Hematopoietic multipotent progenitor cell treated with erythropoietin and hydrocortisone succinate and interleukin-3 and kit ligand, for 6 days (in vitro differentiated cells): ENCODE results near the gene IL6ST.
"Not testable (repeated sequence)": the region's sequence is repeated elsewhere in the genome, so short reads cannot be mapped to it uniquely, and the experiment has no call there.

ENCODE experiments used
- DNase-seq: peaks from one replicate; pipeline ENCODE4 v3.0.0-alpha.2; 2015

Gene IL6ST

GRCh38 chr5:56003679-56004078, 8.9 kb upstream of the IL6ST start:
- DNase-seq = no peak

DNA sequence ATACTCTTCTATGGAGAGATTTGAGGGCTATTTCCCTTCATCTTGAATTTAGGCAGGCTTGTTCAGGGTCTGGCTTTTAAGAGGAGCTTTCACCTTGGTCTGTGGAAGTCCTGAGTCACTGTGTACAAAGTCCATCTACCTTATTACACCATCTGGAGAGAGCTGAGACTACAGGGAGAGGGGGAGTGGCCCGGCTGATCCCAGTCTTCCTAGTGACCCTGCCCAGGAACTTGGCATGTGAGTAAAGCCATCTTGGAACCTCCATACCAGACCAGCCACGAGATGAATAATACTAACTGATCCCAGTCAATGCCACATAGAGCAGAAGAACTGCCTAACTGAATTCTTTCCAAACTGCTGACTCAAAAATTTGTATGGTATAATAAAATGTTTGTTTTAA, 8.4 kb upstream of the IL6ST start:
- DNase-seq = no peak

DNA sequence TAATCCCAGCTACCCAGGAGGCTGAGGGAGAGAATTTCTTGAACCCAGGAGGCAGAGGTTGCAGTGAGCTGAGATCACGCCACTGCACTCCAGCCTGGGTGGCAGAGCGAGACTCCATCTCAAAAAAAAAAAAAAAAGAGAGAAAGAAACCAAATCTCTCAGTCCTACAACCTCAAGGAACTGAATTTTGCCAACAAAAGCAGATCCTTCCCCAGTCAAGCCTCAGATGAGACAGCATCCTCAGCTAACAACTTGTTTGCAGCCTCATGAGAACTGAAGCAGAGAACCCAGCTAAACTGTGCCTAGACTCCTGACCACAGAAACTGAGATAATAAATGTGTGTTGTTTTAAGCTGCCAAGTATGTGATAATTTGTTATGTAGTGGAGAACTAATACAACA, 7.5 kb upstream of the IL6ST start:
- DNase-seq = no peak

GRCh38 chr5:56000221-56000620, 5.5 kb upstream of the IL6ST start:
- DNase-seq = not testable (repeated sequence)

- no peak for DNase-seq
Observed at GRCh38 chr5:55998966-55999365, 4.2 kb upstream of the IL6ST start.

- peak; percentile 70 for DNase-seq
Observed at GRCh38 chr5:55997742-55998351, 3.1 kb upstream of the IL6ST start.

DNA sequence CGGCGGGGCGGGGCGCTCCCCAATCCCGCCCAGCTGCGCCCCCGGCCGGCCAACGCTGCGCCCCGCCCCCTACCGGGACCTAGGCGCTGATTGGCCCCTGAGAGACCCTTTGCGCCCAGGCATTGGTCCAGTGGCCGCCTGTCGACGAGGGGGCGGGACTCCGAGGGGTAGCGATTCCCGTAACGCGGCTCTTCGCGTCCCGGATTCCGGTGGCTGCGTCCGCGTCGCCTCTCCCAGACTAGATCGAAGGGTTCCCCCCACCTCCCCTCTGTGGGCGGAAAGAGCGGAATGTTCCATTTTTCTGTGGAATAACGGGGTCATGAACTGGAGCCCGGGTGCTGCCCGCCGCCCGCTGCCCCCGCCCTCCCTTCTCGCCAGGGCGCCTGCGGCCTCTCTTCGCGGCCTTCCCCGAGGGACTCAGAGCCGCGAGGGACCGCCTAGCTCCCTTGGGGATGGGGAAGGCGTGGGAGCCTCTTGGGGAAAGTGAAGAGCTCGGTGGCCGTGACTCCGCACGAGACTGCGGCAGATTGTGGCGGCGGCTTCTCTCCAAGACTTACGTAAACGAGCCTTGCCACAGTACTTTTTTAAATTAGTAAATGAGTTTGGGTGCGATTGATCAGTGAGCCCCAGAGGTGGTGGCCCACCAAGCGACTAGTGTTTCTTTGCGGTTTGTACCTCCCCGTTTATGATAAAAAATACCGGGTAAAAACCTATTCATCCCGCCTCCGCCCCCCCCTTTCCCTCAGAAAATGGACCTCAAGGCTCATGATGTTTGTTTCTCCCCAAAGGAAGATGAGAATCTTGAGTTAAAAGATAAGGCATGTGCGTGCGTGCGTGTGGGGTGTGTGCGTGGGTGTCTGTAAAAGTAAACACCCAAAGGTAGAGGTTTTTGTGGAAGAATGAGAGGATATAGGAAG, 493 bp upstream of the IL6ST start:
- DNase-seq = peak; percentile 98

DNA sequence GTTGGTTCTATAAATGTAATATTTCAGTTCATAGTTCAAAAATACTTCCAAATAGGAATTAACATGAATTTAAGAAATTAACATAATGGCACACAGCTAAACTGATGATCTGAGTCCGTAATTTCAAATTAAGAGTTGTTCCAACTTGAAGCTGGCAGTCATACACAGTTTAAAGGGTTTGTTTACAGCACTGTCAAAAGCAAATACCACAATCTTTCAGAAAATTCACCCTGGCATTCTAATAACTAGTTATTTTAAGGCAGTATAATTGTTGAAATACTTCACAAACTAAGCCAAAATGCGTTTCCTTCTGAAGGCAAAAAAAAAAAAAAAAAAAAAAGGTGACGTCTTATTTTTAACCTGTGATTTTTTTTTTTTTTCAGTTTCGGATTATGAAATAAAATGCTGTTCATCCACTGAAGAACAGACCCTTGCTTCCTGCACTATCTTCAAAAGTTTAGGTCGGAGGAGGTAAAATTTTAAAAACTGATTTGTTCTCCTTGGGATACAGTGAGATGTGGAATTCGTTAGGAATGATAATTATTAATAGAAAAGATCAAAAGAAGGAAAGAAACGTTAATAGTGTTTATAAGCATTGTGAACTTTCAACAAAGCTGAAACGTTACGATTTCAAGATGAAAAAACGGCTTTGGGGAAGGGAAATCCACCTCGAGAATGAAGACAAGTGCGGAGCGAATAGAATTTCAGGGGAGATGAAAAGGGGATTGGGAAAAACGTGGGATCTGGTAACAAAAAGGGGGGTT, 850 bp downstream of the IL6ST start:
- DNase-seq = peak; percentile 27

- no peak for DNase-seq
Observed at GRCh38 chr5:55993013-55993412, 1.8 kb downstream of the IL6ST start.

DNA sequence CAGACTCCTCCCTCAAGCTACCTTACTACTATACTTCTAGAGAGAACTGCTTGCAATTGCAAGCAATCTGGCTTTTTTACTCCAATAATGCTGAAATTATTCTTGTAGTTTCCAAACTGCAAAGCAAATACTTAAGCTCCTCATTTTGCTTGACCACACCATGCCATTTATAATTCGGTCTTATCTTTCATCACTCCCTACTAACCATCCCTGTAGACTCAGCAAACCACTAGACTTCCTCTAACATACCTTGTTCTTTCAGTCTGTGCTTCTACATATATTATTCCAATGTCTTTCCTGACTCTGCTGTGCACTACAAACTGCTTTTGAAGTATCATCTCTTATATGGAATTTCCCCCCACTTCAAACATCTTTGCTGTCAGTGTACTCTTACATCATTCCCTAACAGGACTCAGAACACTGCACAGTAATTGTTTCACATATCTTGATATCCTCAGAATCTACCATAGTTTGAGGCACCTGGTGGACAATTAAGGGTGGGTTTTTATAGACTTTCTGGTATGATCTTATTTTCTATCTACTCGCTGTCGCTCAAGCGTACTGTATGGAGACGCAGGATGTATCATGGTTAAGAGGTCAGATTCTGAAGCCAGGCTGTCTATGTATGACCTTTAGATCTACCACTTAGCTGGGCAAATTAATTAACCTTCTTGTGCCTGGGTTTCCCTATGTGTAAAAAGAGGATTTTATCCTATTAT, 2.8 kb downstream of the IL6ST start:
- no peak for DNase-seq

GRCh38 chr5:55990895-55991294, 3.9 kb downstream of the IL6ST start:
- DNase-seq = not testable (repeated sequence)

GRCh38 chr5:55989860-55990259, 4.9 kb downstream of the IL6ST start:
- DNase-seq = no peak

DNA sequence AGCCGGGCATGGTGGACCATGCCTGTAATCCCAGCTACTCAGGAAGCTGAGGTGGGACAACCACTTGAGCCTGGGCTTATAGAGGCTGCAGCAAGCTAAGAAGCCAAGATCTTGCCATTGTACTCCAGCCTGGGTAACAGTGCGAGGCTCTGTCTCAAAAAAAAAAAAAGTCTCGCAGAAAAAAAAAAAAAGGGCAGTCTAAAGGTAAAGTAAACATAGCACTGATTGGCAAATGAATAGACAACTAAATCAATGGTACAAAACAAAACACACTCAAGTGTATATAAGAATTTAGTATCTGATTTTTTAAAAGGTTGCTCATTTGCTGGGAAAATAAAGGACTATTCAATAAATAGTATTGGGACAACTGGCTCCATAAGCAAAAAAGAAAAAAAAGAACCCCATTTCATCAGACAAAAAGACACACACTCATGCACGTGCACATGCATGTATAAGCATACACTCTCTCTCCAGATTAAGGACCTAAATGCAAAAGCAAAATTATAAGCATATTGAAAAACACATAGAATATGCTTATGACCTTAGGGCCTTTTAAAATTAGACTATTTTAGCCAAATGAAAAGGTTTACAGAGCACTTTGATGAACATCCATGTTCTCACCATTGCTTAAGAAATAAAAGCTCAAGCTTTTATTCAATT, 5.7 kb downstream of the IL6ST start:
- no peak for DNase-seq

- not testable (repeated sequence) for DNase-seq
Observed at GRCh38 chr5:55988428-55988827, 6.3 kb downstream of the IL6ST start.

GRCh38 chr5:55986931-55987330, 7.8 kb downstream of the IL6ST start:
- no peak for DNase-seq

- no peak for DNase-seq
Observed at GRCh38 chr5:55985181-55985580, 9.6 kb downstream of the IL6ST start.

- DNase-seq = no peak
Observed at GRCh38 chr5:55983986-55984385, 10.8 kb downstream of the IL6ST start.

GRCh38 chr5:55982957-55983381, 11.8 kb downstream of the IL6ST start:
- no peak for DNase-seq

DNA sequence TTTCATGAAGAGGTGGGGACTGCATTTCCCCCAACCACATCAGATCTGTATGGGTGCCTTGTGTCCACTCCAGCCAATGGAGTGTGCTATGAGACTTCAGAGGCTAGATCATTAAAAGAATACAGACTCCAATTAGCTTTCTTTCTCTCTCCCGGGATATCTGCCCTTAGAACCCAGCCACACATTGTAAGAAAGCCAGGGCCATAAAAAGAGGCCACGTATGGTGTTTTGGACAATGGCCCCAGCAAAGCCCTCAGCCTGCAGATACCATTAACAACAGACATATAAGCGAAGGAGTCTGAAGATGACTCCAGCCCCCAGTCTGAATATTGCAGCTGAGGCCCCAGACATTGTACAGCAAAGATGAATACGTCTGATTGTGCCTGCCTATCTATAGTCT, 21.5 kb downstream of the IL6ST start:
- no peak for DNase-seq

- DNase-seq = no peak
Observed at GRCh38 chr5:55969956-55970355, 24.8 kb downstream of the IL6ST start.

DNA sequence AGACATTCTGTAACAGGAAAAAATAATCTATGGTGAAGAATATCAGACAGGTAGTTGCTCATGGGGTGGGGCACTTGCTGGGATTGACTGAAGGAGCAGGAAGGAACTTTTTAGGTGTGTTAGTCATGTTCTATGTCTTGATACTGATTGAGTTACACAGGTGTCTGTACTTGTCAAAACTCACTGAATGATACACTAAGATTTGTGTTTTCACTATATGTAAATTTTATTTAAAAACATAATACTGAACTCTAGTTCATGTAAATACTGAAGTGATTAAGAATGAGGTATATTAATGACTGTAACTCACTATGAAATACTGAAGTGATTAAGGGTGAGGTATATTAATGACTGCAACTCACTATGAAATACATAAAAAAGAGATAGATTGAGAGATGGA, 28.5 kb downstream of the IL6ST start:
- no peak for DNase-seq

DNA sequence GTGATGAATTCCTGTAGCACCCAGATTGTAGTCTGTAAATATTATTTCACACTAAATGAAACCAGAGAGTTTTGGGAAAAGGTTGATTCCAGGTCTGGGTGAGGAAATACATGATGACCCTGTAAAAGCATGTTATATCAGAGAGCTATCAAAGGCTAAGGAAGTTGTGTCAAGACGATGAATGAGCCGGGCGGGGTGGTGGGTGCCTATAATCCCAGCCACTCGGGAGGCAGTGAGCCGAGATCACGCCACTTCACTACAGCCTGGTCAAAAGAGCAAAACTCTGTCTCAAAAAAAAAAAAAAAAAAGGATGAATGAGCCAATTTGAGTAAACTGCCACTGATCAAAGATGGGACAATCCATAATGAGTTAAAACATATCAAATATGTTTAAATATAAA, 29.2 kb downstream of the IL6ST start:
- DNase-seq = no peak
